T-helper 9 cell (primary cell): ENCODE results near the gene MPP3.
"Not testable (repeated sequence)": the region's sequence is repeated elsewhere in the genome, so short reads cannot be mapped to it uniquely, and the experiment has no call there.

Experiments used
- DNase-seq: peaks from one replicate; pipeline ENCODE4 v3.0.0-alpha.2; 2020

Gene MPP3

DNA sequence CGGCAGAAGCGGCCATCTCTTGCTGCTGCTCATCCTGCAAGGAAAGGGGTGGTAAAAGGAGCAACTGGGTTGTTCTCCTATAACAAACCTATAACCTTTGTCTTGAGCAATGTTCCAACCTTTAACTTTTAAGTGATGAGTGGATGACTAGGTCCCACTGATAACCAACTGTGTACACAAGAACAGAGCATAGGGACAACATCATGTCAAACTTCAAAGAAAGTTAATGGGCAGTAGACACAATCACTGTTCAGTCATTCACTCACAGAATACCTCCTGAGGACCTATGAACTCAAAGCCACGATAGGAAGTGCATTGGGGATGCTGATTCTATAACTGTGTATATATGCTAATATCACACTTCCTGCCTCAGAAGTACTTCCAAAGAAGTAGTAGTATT, 31.1 kb downstream of the MPP3 start:
- DNase-seq, result no peak

DNA sequence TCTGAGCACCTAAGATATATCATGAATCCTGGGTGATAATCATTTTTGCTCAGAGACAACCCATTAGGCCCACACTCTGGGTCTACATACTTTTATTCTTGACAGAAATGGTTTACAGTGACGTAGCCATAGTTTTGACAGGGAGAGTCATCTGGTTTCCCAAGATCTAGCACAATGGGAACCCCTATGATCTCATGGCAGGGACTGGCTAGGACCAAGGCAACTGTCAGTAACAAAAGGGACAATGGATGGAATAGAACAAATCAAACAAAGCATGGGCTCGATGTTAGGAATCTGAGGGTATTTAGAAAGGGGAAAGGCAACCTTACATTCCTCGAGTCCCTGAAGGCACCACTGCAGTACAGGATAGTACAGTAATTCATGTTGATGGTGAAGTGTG, 32.2 kb downstream of the MPP3 start:
- no peak for DNase-seq

DNA sequence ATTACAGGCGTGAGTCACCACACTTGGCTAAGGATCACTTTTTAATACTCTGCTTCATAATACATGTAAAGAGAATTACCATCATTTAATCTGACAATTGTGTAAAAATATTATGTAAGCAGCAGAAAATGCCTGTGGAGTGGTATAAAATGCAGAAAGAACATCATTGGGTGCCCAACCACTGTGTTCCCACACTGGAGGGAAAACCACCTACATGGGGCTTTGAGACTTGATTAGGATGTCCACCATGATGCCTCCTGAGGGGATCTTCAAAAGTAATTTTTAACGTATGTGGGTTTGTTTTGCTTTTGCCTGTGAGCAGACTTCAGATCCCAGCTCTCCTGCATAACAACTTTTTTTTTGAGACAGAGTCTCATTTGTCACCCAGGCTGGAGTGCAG, 33.9 kb downstream of the MPP3 start:
- no peak for DNase-seq

DNA sequence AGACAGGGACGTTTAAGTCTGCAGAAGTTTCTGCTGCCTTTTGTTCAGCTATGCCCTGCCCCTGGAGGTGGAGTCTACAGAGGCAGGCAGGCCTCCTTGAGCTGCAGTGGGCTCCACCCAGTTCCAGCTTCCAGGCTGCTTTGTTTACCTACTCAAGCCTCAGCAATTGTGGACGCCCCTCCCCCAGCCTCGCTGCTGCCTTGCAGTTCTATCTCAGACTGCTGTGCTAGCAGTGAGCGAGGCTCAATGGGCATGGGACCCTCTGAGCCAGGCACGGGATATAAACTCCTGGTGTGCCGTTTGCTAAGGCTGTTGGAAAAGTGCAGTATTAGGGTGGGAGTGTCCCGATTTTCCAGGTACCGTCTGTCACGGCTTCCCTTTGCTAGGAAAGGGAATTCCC, 34.9 kb downstream of the MPP3 start:
- not testable (repeated sequence) for DNase-seq

DNA sequence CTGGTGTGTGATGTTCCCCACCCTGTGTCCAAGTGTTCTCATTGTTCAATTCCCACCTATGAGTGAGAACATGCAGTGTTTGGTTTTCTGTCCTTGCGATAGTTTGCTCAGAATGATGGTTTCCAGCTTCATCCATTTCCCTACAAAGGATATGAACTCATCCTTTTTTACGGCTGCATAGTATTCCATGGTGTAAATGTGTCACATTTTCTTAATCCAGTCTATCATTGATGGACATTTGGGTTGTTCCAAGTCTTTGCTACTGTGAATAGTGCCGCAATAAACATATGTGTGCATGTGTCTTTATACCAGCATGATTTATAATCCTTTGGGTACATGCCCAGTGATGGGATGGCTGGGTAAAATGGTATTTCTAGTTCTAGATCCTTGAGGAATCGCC, 40.3 kb downstream of the MPP3 start:
- DNase-seq, result not testable (repeated sequence)

DNA sequence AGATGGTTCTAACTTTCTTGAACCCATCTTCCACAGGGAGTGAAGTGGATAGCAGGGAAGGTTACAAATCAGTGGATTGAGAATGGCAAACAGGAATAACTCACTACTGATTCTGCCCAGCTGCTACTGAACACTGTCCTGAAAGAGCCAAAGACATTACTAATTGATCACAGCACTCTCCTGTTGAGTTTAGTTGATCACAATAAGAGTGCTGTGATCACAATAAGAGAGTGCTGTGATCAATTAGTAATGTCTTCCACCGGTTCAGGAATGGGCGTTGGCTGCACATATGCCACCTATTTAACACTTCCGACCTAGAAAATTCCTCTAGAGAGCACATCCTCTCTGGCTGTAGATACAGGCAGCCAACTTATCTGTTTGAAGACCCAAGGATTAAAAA, 41.4 kb downstream of the MPP3 start:
- DNase-seq, result no peak

DNA sequence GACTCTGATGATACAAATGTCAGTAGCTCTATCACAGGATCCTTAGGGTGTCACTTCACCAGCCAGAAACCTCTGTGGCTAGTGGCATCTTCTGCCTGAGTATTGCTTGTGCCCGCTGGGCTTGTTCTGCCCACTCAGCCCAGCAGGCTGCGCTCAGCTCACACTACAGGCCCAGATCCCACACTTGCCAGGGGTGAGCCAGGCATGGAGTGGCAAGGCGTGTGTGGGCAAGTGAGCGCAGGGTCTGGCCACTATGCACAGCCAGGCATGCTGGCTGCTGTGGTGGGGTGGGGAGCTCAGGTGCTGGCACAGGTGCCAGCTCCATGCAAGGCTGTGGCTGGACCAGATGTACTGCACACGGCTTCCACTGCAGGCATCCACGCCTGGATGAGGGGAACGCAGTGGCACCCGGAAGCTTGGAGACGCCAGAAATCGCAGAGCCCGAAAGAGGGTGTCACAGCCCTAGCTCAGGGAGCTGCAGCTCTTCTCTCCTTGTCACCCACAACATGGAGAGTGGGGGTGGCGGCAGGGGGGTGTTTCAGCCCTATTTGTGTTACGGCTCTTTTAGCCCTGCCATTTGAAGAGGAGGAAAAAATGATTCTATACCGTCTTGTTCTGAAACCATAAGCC, 42.5 kb downstream of the MPP3 start:
- no peak for DNase-seq

DNA sequence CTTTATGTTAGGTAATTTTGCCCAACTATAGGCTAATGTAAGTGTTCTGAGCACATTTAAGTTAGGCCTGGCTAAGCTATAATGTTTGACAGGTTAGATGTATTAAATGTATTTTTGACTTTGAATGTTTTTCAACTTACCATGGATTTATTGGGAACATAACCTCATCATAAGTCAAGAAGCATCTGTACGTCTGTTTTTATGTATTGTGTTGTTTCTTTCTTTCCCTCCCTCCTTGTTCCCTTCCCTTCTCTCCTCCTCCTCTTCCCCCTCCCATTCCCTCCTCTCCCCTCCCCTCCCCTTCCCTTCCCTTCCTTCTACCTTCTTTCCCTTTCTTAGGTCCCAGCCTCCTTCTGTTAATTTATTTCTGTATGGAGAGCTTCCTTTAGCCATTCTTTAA, 43.5 kb downstream of the MPP3 start:
- DNase-seq, result no peak

DNA sequence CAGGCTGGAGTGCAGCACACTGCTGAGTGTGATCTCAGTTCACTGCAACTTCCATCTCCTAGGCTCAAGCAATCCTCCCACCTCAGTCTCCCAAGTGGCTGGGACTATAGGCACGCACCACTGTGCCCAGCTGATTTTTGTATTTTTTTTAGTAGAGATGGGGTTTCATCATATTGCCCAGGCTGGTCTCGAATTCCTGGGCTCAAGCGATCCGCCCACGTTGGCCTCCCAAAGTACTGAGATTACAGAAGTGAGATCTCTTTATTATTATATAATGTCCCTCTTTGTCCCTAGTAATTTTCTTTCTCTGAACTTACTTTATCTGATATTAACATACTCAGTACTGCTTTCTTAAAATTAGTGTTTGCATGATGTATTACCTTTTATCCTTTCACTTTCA, 44.4 kb downstream of the MPP3 start:
- no peak for DNase-seq

DNA sequence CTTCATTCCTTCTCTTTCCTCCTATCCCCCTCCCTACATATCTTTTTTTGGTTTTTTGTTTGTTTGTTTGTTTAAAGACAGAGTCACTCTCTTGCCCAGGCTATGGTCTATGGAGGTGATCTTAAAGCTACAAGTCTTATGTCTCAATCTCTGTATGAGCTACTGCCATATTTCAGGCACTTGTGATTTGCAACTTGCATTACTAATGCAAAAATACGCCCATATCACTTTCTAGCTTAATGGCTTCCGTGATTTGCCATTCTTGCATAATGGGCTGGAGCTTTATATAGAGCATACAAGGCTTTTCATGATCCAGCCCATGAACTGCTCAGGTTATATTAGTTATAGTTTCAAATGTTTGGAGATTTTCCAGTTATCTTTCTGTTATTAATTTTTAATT, 45.2 kb downstream of the MPP3 start:
- DNase-seq, result no peak

DNA sequence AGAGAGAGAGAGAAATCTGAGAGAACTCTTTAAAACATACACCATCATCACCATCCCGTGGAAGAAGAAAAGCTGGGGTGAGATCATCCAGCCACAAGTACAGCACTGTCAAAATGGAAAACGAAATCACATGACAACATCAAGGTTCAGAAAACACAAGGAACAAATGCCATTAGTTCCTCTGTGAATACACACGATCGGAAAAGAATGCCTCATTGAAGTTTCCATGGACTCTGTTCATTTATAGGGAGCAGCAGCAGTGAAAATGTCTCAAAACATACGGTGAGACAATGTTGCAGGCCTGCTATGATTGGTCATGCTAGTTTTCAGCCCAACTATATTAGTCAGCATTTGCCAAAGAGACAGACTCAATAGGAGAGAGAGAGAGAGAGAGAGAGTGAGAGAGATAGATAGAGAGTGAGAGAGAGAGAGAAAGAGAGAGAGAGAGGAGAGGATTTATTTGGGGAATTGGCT, 48.3 kb downstream of the MPP3 start:
- DNase-seq, result no peak

DNA sequence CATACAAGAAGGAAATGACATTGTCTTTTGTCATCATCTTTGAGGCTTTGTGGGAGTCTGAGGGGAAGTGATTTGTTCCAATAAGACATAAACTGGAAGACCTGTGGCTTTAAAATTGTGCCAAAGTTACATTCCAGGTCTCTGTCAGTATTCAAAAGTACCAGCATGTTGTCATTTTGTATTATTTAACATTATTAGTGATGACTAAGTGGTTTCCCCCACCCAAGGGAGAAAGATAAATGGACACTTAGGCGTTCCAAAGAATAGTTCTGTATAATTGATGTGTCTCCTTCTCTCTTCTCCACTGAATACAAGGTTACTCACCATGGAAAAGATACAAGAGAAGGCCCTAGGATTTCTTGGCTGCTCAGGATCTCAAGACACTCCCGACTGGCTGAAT, 48.9 kb downstream of the MPP3 start:
- DNase-seq, result no peak

DNA sequence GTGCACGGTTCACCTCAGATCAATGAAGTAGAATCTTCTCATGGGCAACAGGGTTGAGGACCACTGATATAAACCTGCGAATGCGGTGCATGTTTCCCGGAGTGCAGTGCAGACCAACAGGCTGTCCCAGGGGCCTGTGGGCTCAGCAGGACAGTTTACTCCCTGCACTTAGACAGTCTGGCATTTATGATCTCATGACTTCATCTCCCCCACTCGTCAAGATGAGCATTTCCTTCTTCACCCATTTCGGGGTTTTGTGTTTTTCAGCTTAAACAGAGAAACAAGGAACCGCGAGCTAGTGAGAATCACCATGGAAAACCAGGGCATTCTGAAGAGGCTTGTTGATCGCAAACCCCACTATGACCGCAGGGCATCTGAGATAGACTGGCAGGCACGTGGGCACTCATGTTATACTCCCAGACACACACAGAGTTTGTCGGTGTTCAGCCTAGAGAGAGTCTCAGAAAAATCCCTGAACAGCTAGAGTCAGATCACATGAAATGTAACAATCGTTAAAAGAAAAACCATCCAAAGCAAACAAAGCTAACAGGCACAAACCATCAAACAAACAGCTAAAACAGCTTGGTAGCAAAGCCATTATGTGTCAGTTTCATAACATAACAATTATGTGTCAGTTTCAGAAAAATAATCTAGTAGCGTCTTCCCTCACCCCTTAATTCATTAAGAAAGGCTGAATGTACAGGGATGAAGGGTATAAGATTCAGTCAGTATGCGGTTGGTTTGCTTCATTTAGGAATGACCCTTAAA, 49.8 kb downstream of the MPP3 start:
- no peak for DNase-seq

DNA sequence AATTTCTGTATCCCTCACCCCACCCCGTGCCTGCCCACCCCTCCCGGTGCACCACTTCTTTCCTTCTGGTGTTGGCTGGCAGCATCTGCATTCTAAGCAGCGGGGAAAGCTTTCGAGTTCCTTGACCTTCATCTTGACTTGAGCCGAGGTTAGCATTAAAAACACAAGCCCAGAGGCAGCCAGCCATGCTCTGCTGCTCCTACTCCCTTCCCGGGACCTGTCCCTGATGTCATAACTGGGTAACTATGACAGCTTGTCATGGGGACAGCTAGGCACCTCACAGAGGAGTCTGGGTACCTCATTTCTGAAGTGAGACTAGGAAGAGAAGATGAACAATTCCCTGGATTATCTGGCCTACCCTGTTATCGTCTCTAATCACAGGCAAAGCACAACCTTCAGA, 52.8 kb downstream of the MPP3 start, which contains the start of gene CFAP97D1:
Gene CFAP97D1, plus strand, starts transcription at position 301 of the 400 bp plus-strand sequence. Its CDS starts 28 bp downstream, at position 329.
- DNase-seq, result no peak

DNA sequence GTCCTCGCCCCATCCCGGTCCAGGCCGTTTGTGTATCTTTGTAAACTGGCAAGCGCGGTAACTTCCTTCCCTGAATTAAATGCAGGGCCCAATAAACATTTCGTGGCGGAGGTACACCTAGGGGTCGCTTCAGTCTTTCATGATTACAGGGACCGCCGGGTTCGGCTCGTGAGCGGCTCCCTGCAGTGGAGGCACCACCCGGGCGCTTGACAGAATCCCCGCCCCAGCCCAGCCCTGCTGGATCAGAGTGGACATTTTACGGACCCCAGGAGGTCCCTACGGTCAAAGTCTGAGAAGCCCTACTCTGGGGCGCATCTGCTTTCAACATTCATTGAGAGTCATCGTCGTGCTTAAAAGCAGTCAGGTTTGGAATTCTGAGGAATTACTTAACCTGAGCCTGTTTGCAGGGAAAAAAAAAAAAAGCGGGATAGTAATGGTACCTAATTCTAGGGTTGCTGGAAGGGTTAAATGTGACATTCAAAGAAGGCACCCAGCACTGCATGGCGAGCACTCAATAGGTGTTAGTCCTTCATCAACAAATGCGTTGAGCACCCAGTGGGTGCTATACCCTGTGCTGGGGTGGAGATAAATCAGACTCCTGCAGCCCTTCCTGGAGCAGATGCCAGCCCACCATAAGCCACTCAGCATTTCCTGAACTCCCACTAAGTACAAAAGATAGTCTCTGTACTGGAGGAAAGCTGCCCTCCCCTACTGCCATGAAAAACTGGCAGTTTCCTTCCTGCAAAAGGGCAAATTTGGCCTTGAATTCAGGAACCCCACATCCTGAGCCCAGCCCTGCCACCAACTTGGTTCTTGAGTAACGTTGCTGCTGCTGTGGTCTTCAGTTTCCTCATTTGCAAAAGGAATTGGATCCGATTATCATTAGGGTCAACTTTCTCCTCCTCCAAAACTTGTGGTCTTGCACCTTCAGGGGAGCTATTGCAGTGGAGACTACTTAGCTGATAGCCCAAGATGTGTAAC, 53.5 kb downstream of the MPP3 start:
- DNase-seq, result no peak

DNA sequence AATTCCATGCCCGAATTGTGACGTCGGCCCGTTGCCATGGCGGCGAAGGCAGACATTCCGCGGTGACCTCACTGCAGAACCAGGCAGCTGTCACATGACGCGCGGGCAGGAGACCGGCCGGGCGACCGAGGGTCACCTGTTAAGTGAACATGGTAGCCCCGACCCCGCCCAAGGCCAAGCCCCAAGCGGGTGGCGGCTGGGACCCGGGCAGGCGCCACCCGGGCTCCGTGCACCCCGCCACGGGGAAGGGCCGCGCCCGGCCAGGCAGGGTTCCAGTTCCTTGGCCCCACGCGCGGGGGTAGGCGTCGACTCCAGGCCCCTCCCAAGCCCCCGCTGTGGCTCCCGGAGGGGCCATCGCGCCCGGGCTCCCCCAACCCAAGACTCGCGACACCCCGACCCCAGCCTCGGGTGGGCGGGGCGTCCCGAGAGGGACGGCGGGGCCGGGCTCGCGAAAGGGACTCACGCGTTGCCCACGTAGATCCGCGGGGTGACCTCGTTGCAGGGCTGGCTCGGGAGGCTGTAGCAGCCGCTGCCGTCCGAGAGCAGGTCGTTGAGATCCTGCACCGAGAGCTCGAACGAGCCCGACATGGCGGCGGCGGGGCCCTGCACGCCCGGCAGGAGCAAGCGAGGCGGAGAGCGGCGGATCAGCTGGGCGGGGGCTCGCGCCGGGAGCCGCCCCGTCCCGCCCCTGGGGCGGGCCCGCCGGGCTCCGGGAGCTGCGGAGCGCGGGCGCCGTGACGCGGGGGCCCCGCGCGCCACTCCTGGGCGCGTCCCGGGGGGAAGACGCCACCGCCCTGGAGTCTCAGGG, 54.4 kb downstream of the MPP3 start, which contains the start of gene DUSP3:
Gene DUSP3, minus strand, starts transcription at position 641 of the 808 bp plus-strand sequence. Its CDS starts 53 bp downstream, at position 588.
- DNase-seq, result peak; percentile 65

DNA sequence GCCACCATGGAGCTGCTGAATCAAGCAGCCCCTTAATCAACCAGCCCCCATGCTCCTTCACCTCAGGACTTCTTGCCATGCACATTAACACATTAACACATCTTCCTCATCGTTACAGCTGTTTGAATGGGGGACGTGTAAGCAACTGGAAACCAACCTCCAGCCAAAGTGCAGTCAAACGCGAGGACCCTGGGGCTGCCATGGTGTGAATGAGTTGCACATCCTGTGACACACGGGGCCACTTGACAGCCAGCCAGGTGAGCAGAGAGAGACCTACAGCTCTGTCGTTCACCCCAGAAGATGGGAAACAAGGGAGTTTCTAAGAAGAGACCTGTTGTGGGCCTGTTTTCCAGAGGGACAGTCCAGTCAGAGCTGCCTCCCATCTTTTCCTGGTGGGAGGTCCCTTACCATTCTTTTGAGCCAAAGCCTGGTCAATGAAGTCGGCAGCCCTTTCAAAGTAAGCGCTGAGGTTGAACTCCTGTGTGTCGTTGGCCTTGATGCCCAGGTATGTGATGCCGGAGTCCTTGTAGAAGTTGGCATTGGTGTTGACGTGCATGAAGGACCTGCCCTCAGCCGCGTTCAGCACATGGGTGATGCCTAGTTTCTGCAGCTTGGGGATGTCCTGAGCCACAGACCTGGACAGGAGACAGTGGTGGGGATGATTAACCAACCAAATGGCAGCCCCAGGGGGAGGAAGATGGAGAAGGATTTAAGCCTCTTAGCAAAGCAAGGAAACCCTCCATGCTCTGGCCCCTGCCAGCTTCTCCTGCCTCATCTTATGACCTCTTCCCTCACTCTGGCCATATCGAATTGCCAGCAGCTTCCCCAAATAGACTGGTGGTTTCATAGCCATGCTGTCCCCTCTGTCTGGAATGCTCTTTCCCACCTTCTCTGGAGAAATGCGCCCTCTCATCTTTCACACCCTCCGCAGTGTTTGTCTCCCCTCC, 58.4 kb downstream of the MPP3 start:
- no peak for DNase-seq

DNA sequence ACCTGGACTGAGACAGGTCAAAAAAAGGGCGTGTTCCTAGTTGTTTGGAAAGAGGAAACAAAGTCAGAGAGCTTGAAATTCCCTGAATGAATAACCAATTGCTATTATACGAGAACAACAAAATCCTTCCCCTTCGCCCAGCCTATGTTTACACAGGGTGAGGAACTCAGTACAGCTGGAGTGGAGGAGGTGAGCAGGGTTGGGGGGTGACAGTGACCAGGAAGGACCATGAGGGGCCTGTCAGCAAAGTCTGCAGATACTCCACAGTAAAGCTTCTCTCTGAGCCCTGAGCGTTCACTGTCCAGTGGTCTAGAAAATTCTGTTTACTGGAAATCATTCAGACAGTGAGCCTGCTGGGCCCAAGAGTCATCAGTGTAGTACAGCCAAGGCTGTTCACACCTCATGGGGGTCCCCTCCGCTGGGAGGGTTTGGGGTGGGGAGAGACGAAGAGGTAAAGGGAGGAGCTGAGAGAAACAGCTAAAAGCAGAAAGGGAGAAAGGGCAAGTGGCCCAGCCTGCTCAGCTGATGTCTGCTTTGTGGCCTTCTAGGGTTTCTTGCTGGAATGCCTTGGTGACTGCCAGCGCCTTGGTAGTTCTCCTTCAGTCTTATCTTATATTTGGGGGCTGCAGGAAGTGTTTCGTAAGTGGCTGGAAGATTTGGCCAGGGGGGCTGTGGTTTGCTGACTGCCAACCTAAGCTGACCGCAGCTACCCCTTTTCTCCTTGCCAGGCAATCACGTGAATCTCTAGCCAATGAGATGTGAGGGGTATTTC, 59.9 kb downstream of the MPP3 start:
- no peak for DNase-seq

DNA sequence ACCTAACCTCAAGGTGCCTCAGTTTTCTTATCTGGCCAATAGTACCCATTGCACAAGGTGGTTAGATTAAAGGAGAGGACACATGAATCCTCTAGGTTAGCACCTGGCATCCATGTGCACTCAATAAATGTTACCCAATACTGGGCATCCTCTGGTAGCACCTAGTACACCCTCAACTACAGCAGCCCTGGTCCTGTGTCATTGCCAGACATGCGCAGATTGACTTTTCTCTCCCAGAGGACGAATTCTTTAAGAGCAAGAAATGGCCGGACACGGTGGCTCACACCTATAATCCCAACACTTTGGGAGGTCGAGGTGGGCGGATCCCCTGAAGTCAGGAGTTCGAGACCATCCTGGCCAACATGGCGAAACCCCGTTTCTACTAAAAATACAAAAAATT, 61.5 kb downstream of the MPP3 start:
- DNase-seq, result no peak

DNA sequence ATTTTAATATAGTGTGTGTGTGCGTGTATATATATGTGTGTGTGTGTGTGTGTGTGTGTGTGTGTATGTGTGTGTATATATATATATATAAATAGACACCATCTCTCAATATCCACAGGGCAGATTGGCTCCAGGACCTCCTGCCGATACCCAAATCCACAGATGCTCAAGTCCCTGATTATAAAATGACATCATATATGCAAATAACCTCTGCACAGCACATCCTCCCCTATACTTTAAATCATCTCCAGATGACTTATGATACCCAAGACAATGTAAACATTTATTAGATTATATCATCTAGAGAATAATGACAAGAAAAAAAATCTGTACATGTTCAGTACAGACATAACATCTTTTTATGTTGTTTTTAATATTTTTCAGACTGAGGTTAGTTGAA, 62.0 kb downstream of the MPP3 start:
- no peak for DNase-seq
